HG03280 (cell line): Measurements from ENCODE around the gene FIZ1.
"Not testable (repeated sequence)": the region's sequence is repeated elsewhere in the genome, so short reads cannot be mapped to it uniquely, and the experiment has no call there.

Experiments
- ATAC-seq: cut with Tn5 transposase; IDR thresholded peaks from one replicate; pipeline ENCODE4 v1.9.1; 2021; ENCODE audit warnings: mild to moderate bottlenecking, moderate library complexity; ENCODE audit not compliant: unreplicated experiment

The FIZ1 gene

DNA sequence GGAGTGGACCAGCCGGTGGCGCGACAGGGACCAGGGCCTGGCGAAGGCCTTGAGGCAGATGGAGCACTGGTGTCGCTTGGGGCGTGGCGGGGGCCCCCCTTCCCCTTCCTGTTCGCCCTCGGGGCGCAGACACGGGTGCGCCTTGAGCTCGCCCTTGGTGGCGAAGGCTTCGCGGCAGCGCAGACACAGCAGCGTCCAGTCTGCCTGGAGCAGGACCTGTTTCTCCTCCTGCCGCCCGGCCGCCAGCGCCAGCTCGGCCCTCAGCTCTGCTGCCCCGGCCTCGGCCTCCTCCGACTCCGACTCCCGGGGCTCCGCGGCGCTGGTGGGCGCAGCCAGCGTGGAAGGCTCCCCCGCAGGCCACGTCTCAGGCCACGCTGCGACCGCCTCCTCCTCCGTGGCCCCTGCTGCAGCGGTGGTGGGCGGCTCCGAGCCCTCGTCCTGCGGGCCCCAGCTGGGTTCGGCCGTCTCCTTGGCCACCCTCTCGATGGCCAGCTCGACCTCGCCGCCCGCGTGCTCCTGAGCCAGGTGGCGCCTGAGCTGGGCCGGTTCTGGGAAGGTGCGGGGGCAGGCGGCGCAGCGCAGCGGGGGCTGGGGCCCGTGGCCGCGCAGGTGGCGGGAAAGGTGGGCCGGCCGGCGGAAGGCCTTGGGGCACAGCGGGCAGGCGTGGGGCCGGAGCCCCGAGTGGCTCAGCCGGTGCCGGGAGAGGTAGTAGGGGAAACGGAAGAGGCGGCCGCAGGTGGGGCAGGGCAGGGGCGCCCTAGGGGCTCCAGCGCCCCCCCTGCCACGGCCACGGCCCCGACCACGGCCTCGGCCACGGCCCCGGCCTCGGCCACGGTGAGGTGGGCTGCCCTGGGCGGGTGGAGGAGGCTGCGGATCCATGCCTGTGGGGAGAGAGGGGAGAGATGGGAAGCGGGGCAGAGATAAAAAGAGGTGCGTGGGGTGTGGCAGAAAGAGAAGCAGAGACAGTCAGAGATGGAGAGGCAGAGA, 20.3 kb downstream of the FIZ1 start:
- ATAC-seq, result no peak

DNA sequence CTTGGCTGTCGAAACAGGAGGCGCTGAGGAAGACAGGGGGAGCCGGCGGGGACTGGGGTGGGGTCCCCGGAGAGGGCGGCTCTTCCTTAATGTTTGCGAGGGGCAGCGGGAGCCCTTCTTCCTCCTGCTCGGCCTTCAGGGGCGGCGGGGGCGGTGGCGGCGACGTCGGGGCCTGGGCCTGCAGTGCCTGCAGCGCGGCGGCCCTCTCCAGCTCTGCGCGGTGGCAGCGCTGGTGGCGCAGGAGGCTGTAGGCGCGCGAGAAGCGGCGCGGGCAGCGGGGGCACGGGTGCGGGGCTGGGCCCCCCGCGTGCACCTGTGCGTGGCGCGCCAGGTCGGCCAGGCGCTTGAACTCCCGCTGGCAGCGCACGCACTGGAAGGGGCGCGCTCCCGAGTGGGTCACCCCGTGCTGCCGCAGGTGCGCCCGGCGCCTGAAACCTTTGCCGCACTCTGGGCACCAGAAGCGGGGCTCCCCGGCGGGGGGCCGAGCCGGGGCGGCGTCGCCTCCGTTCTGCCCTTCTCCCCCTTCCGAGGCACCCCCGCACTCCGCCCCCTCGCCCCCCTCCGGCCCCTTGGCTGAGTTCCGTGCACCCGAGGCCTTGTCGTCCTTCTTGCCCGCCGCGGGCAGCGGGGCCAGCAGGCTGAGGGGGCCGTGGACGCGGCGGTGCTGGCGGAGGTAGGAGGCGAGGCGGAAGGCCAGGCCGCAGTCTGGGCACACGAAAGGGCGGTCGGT, 21.1 kb downstream of the FIZ1 start:
- ATAC-seq, result no peak

DNA sequence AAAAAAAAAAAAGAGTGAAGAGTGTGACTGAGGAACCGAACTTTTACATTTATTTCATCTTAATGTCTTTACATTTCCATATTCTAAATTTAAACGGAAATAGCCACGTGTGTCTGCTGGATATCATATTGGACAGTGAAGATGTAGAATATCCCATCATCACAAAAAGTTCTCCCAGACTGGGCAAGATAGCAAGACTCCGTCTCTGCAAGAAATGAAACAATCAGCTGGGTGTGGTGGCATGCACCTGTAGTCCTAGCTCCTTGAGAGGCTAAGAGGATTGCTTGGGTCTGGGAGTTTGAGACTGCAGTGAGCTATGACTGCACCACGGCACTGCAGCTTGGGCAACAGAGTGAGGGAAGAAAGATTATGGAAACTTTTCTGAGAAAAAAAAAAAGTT, 22.6 kb downstream of the FIZ1 start:
- ATAC-seq, result no peak

DNA sequence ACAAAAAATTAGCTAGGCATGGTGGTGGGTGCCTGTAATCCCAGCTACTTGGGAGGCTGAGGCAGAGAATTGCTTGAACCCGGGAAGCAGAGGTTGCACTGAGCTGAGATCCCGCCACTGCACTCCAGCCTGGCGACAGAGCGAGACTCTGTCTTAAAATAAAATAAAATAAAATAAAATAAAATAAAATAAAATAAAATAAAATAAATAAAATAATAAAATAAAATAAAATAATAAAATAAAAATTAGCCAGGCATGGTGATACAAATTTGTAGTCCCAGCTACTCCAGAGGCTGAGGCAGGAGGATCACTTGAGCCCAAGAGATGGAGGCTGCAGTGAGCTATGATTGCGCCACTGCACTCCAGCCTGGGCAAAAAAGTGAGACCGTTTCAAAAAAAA, 25.4 kb downstream of the FIZ1 start:
- ATAC-seq, result not testable (repeated sequence)

DNA sequence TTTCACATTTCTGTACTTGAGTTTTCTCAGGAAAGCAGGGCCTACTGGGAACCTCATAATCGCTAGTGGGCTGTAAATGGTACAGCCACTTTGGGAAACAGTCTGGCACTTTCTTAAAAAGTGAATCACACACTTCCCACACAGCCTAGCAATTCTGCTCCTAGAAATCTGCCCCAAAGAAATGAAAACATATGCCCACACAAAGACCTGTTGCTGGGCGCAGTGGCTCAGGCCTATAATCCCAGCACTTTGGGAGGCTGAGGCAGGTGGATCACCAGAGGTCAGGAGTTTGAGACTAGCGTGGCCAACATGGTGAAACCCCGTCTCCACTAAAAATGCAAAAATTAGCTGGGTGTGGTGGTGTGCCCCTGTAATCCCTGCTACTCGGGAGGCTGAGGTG, 29.8 kb downstream of the FIZ1 start:
- not testable (repeated sequence) for ATAC-seq

DNA sequence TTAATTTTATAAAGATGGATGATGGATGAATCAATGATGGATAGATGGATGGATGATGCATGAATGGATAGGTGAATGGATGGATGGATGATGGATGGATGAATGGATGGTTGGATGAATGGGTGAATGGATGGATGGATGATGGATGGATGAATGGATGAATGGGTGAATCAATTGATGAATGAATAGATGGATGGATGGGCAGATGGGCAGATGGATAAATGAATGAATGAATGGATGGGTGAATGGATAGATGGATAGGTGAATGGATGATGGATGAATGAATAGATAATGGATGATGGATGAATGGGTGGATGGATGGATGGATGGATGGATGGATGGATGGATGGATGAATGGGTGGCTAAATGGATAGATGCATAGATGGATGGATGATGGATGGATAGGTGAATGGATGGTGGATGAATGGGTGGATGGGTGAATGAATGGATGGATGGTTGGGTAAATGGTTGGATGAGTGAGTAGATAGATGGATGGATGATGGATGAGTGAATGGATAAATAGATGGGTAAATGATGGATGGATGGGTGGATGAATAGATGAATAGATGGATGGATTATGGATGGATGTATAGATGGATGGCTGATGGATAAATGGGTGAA, 31.5 kb downstream of the FIZ1 start:
- no peak for ATAC-seq

DNA sequence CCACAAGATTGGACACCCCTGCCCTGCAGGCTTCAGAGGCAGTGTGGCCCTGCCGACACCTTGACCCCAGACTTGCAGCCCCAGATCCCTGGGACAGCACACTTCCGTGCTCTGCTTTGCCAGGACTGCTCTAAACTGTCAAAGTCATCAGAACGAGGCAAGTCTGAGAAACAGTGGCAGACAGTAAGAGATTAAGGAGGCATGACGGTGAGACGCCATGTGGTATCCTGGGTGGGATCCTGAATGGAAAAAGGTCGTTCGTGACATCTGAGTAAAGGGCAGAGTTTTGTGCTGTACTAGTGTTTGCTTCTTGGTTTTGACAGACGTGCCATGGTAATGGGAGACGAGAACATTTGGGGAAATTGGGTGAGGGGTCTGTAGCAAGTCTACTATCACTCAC, 32.5 kb downstream of the FIZ1 start:
- no peak for ATAC-seq

DNA sequence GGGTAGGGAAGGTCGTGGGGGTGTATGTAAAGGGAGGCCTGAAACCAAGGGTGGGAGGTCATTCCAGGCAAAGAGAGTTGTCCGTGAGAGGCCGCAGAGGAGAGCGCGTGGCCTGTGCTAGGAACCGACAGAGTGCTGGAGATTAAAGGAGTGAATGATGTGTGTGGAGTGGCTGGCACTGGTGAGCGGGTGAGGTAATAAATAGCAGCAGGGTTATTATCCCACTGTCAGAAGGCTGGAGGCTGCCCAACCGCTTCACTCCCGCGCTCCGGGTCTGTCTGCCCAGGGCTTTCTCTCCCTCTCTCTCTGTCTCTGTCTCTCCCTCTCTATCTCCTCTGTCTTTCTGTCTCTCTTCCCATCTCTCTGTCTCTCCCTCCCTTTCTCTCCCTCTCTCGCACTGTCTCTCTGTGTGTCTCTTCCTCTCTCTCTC, 36.0 kb downstream of the FIZ1 start:
- no peak for ATAC-seq

DNA sequence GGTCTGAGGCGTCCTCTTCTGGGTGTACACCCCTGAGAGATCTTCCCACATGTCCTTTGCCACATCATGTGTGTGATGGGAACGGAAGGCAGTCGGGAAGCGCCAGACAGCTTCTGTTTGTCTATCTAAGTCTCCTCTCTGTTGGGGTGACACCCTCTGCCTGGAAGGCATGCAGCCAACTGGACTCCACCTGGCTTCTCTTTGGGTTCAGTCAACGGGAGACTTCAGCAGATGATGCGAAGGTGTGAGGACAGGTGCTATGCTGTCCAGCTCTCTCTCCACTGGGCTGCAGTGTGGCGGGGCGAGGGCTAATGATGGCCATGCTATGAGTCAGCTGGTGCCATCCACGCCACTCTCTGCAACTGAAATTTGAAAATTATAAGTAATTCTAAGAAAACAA, 39.6 kb downstream of the FIZ1 start:
- no peak for ATAC-seq

DNA sequence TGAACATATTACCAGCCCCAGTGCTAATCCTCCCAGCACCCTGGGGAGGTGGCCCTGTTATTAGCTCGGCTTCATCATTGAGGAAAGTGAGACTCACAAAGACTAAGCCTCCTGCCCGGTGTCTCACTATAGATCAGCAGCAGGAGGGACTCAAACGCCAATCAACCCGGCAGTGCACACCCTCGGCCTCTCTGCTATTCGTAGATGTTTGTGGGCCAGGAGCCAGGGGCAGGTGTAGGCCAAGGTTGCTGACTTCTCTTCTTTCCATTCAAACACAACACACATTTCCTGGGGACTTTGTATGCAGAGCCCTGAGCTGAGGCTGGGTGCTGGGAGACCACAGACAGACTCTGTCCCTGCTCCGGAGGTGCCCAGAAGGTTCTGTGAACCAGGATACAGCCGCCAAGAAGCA, 44.6 kb downstream of the FIZ1 start:
- no peak for ATAC-seq

DNA sequence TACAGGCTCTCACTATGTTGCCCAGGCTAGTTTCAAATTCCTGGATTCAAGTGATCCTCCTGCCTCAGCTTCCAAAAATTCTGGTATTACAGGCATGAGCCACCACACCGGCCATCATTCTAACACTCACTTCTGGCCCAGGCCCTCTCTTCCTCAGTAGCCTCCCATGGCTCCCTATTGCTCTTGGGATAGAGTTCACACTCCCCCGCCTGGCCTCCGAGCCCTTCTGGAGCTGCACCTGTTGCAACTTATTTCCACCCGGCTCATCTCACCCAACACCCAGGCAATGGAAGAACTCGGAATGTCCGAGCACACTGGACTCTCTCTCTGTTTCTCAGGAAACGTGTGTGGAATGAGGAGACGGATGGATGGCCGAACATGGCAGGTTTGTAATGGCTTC, 45.0 kb downstream of the FIZ1 start:
- ATAC-seq, result no peak

DNA sequence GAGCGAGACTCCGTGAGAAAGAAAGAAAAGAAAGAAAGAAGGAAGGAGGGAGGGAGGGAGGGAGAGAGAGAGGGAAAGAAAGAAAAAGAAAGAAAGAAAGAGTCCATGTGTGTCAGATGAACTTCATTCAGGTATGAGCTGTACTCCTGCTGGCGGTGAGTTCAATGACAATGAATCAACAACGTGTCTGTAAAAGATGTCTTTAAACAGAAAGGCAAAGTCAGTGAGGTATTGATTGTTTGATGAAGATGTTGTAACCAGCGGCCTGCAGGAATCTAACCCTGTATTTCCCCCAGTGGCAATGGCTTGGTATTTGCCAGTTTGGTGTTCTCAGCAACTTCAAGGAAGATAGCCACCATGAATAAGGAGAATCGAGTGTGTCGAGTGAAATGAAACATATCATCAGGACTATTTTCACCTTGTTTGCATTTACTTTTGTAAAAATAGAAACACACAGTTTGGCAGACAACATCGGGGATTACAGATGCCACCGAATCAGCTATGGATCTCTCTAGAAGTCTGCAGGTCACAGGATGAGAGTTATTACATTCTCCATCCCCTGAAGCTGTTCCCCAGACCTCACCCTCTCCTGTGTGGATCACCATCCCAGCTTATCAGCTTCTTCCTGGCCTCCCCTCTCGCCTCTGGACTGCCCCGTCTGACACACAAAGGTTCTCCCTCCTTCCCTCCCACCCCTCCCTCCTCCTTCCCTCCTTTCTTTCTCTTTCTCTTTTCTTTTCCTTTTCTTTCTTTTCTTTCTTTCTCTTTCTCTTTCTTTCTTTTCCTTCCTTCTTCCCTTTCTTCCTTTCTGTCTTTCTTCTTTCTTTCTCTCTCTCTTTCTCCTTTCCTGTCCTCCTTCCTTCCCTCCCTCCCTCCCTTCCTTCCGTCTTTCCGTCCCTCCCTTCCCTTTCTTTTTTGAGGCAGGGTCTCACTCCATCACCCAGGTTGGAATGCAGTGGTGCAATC, 45.8 kb downstream of the FIZ1 start:
- ATAC-seq, result no peak

DNA sequence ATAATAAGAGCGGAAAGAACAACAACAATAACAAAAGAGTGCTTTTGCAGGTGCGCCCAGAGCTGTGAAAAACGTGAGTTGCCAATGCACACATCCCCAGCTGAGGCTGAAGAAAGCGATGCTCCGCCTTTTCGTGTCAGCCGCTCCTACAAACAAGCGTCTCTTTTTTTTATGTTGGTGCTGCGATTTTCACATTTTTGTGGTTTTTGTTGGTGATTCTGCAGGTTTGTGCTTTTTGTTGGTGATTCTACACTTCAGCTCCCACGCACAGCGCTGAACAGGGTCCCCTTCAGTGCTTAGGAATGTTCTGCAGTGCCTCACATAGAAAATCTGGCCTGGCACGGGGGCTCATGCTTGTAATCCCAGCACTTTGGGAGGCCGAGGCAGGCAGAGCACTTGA, 46.7 kb downstream of the FIZ1 start:
- no peak for ATAC-seq

DNA sequence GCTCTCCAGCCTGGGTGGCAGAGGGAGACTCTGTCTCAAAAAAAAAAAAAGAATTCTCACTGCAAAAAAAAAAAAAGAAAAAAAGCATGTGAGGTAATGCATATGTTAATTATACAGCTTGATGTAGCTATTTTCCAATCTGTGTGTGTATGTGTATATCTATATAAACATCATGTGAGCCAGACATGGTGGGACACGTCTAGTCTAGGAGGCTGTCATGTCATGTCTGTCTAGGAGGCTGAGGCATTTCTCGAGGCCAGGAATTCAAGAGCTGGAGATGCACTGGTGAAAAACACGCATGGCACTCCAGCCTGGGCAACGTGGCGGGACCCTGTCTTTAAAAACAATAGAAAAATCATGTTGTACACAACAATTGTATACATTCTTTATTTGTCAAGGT, 47.1 kb downstream of the FIZ1 start:
- no peak for ATAC-seq

DNA sequence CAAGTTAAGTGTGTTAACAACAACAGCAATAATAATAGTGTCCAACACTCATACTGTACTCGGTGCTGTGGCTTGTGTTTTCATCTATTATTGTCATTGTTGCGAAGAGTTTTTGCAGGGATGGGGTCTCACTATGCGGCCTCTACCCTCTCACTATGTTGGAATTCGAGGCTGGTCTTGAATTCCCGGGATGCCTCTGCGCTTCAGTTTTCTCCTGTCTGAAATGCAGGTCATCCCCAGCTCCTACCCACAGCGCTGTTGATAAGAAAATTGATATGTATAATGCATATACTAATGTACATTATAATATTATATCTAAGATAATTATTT, 49.0 kb downstream of the FIZ1 start:
- ATAC-seq, result no peak

DNA sequence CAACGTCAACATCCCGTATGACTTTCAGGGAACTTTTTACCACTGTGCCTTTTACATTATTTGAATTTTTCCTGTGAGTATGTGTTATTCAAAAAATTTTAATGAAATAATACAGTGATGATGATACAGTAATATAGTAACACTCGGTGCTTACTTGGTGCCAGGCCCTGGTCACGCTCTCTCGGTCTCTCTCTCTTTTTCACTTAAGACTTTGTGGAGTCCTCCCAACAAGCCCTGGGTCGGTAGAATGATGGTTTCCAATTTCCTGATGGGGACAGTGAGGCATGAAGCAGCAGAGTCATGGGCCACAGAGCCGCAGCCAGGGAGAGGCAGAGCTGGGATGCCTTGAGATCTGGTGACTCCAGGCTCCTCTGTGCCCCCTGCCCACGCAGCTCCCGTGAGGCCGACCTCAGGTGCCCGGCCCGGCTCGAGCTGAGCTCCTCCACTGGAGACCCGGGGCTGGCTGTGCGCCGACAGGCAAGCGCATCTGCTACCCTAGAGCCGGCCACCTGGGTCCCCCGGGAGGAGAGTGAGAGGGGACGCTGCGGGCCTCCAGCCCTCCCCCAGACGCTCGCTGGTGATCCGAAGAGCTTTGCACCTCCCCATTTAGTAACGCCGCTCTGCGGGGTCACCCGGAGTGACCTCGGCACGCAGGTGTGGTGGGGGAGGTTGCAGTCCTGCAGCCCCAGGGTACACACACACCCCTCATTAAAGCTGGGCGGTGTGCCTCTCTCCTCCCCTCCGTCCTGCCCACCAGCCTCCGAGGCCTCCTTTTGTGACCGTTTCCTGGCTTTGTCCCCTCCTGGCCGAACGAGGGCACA, 49.6 kb downstream of the FIZ1 start:
- no peak for ATAC-seq

DNA sequence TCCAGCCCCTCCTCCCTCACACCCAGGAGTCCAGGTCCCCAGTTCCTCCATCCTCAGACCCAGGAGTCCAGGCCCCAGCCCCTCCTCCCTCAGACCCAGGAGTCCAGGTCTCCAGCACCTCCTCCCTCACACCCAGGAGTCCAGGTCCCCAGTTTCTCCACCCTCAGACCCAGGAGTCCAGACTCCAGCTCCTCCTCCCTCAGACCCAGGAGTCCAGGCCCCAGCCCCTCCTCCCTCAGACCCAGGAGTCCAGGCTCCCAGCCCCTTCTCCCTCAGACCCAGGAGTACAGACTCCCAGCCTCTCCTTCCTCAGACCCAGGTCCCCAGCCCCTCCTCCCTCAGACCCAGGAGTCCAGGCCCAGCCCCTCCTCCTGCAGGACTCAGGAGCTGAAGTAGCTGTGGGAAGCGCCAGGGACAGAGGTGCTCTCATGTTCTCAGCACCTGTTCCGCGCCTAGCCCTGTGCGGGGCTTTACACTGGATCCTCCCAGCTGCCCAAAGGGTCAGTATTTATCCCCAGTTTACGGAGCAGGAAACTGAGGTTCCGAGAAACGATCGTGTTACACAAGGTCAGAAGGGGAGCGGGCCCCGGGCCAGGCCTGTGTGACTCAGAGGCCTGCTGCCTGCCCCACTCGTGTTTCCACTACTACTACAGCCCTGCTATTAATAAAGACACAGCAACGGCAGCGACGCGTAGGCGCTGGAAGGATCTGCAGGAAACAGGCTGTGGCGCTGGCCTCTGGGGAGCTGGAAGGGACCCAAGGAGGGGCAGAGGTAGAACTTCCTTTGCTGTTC, 52.3 kb downstream of the FIZ1 start:
- ATAC-seq, result no peak

DNA sequence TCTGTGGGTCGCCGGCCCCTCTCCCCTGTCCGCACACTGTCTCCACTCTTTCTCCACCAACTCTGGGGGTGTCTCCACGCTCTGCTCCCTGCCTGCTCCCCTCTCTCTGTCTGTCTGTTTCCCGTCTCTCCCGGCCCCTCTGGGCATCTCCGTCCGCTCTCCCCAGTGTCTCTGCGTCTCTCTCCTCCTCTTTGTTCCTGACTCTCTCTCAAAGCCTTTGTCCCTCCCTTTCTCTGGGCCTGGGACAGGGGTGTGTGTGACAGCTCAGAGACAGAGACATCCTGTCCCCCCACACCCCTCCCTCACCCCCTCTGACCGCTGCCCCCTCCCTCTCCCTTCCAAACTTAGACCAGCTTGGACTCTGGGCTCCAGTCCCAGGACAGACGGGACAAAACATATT, 53.3 kb downstream of the FIZ1 start:
- no peak for ATAC-seq

DNA sequence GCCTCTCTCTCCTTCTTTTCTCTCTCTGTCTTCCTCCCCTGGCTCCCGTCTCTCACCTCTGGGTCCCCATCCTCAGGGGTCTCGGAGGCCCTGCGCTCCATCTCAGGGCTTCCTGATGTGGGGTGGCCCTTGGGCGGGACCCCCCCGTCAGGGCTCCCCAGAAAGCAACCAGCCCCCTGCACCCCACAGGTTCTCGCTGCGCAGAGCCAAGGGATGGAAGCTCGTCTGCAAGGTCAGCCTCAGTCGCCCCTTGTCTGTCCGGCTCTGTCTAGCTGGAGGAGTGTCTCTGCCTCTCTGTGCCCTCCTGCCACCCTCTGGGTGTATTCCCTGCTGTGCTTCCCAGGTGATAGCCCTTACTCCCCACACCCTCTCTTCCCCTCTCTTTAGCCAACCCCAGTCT, 53.9 kb downstream of the FIZ1 start, which contains the start of gene SBK3:
Gene SBK3, minus strand, starts transcription at position 101 of the 400 bp plus-strand sequence. Its CDS starts 0 bp downstream, at position 101.
- no peak for ATAC-seq
